Neural cell (in vitro differentiated cells): ENCODE measurements around the gene EPB42. TPM values are rescaled to one million over a fixed set of nuclear protein-coding genes. Genes with fewer than 3 reads are reported as not detected.

Source experiments
- H2AFZ ChIP-seq: fragments of 200-600, 300-800 bp; sonication (generic), shearing (Covaris generic); 2 replicates; pipeline ENCODE4 v1.6.0; 2014; ENCODE audit warnings: low read depth, mild to moderate bottlenecking, antibody characterized with exemption, low read length, moderate library complexity
- H3F3A ChIP-seq: fragments of 200-600 bp; shearing (Covaris generic); 2 replicates; pipeline ENCODE4 v1.6.1; 2016; ENCODE audit warnings: mild to moderate bottlenecking, moderate library complexity, mixed read lengths, antibody characterized with exemption, low read length; ENCODE audit not compliant: insufficient read depth, poor library complexity, severe bottlenecking
- H3K27ac ChIP-seq: fragments of 200-600, 300-800 bp; sonication (generic), shearing (Covaris generic); 2 replicates; pipeline ENCODE4 v1.5.1; 2014; ENCODE audit warnings: mild to moderate bottlenecking, low read length, moderate library complexity
- H3K27me3 ChIP-seq: fragments of 300-800, 200-600 bp; sonication (generic), shearing (Covaris generic); 2 replicates; pipeline ENCODE4 v1.6.0; 2014; ENCODE audit warnings: mild to moderate bottlenecking, low read depth, low read length, moderate library complexity; ENCODE audit not compliant: insufficient read depth
- H3K36me3 ChIP-seq: fragments of 300-800, 200-600 bp; sonication (generic), shearing (Covaris generic); 2 replicates; pipeline ENCODE4 v1.5.1; 2014; ENCODE audit warnings: mild to moderate bottlenecking, antibody characterized with exemption, low read length, moderate library complexity; ENCODE audit not compliant: insufficient read depth
- H3K4me2 ChIP-seq: fragments of 300-800, 200-600 bp; sonication (generic), shearing (Covaris generic); 2 replicates; pipeline ENCODE4 v1.6.0; 2014; ENCODE audit warnings: mild to moderate bottlenecking, low read length
- H3K4me3 ChIP-seq: fragments of 300-800, 200-600 bp; sonication (generic), shearing (Covaris generic); 2 replicates; pipeline ENCODE4 v1.5.1; 2014; ENCODE audit warnings: mild to moderate bottlenecking, low read length, moderate library complexity
- H3K79me2 ChIP-seq: fragments of 200-600 bp; shearing (Covaris generic); replicated peaks from 2 replicates; pipeline ENCODE4 v1.6.0; 2014; ENCODE audit warnings: mild to moderate bottlenecking, low read length, moderate library complexity; ENCODE audit not compliant: insufficient read depth
- H3K9ac ChIP-seq: fragments of 300-800, 200-600 bp; sonication (generic), shearing (Covaris generic); 2 replicates; pipeline ENCODE4 v1.6.1; 2016; ENCODE audit warnings: mild to moderate bottlenecking, low read length, mixed read lengths
- H3K9me2 ChIP-seq: fragments of 200-600 bp; shearing (Covaris generic); 2 replicates; pipeline ENCODE4 v1.6.1; 2016; ENCODE audit warnings: mild to moderate bottlenecking, low read length, mixed read lengths; ENCODE audit not compliant: insufficient read depth
- H3K9me3 ChIP-seq: fragments of 200-600, 300-800 bp; sonication (generic), shearing (Covaris generic); 2 replicates; pipeline ENCODE4 v1.6.1; 2016; ENCODE audit warnings: mild to moderate bottlenecking, mixed run types, low read length, moderate library complexity, mixed read lengths
- H4K20me1 ChIP-seq: fragments of 200-600 bp; shearing (Covaris generic); 2 replicates; pipeline ENCODE4 v1.6.1; 2016; ENCODE audit warnings: mild to moderate bottlenecking, mixed run types; ENCODE audit not compliant: insufficient read depth
- CTCF ChIP-seq: fragments of 450-650 bp; IDR thresholded peaks from 2 replicates; pipeline ENCODE4 v1.5.1; 2014; ENCODE audit warnings: antibody characterized with exemption, mild to moderate bottlenecking, moderate library complexity; ENCODE audit not compliant: poor library complexity, severe bottlenecking
- EP300 ChIP-seq: fragments of 450-650 bp; conservative IDR thresholded peaks from 2 replicates; pipeline ENCODE4 v1.6.1; 2014; ENCODE audit warnings: antibody characterized with exemption, mild to moderate bottlenecking, moderate library complexity; ENCODE audit not compliant: poor library complexity, severe bottlenecking
- EZH2 ChIP-seq: fragments of 200-600, 300-800 bp; shearing (Covaris generic), sonication (generic); IDR thresholded peaks from 2 replicates; pipeline ENCODE4 v1.6.1; 2014; ENCODE audit warnings: antibody characterized with exemption, low read length, borderline replicate concordance, mild to moderate bottlenecking; ENCODE audit not compliant: insufficient read depth, poor library complexity, severe bottlenecking
- MXI1 ChIP-seq: fragments of 450-650 bp; conservative IDR thresholded peaks from 2 replicates; pipeline ENCODE4 v1.6.1; 2014; ENCODE audit warnings: antibody characterized with exemption, mild to moderate bottlenecking; ENCODE audit not compliant: poor library complexity, severe bottlenecking
- POLR2AphosphoS5 ChIP-seq: IDR thresholded peaks from 2 replicates; pipeline ENCODE4 v1.6.1; 2012
- RAD21 ChIP-seq: fragments of 450-650 bp; conservative IDR thresholded peaks from 2 replicates; pipeline ENCODE4 v1.6.1; 2014; ENCODE audit warnings: antibody characterized with exemption, mild to moderate bottlenecking, moderate library complexity
- REST ChIP-seq: IDR thresholded peaks from 2 replicates; pipeline ENCODE4 v1.6.1; 2012; ENCODE audit warnings: borderline replicate concordance
- SMC3 ChIP-seq: fragments of 450-650 bp; conservative IDR thresholded peaks from 2 replicates; pipeline ENCODE4 v1.6.1; 2014; ENCODE audit warnings: antibody characterized with exemption, mild to moderate bottlenecking, moderate library complexity; ENCODE audit not compliant: poor library complexity
- TAF1 ChIP-seq: IDR thresholded peaks from 2 replicates; pipeline ENCODE4 v1.6.1; 2012; ENCODE audit warnings: low read depth
- polyA plus RNA-seq: library from polyadenylated mRNA; depleted of rRNA; stranded (reverse); fragments of >200 nt; gene quantifications from 2 replicates; pipeline ENCODE4 v1.2.3, GENCODE V29; 2014

Gene EPB42
- polyA plus RNA-seq, 1 donor from 2014 or later: not detected

GRCh38 chr15:43249699-43250203 is 28.9 kb upstream of the EPB42 start:
- no peak overlapping the region for H3K27ac ChIP-seq
- no peak overlapping the region for H3K4me3 ChIP-seq
- TF ChIP-seq EZH2: no peak
- TF ChIP-seq SMC3: no peak
- no peak for TF ChIP-seq RAD21
- TF ChIP-seq REST: no peak
- no peak for TF ChIP-seq POLR2AphosphoS5
- TF ChIP-seq EP300: no peak
- TF ChIP-seq CTCF: no peak
- TF ChIP-seq TAF1: no peak
- TF ChIP-seq MXI1: no peak
- no peaks in the 10 kb centered on the region for H3K9me3 ChIP-seq
- no peak overlapping the region for H3K9ac ChIP-seq
- H3K36me3 ChIP-seq: no peaks in the 10 kb centered on the region
- no peaks in the 10 kb centered on the region for H3F3A ChIP-seq
- H2AFZ ChIP-seq: no peak overlapping the region
- H3K4me2 ChIP-seq: no peak overlapping the region
- H4K20me1 ChIP-seq: no peaks in the 10 kb centered on the region
- no peaks in the 10 kb centered on the region for H3K79me2 ChIP-seq
- H3K9me2 ChIP-seq: no peaks in the 10 kb centered on the region
- H3K27me3 ChIP-seq: no peaks in the 10 kb centered on the region

DNA sequence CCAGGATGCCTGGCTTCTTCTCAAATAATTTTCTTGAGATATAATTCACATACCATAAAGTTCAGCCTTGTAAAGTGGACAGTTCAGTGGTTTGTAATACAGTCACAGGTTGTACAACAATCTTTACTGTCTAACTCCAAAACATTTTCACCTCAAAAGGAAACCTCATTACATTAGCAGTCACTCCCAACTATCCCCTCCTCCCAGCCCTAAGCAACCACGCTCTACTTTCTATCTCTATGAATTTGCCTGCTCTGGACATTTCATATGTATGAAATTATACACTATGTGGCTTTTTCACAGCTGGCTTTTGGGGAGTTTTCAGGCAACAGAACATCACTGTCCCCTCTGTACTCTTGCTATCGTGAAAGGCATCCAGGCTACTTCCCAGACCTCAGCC is 28.4 kb upstream of the EPB42 start:
- TF ChIP-seq POLR2AphosphoS5: no peak
- no peak for TF ChIP-seq RAD21
- TF ChIP-seq SMC3: no peak
- no peak for TF ChIP-seq MXI1
- TF ChIP-seq CTCF: no peak
- no peak for TF ChIP-seq EZH2
- no peak for TF ChIP-seq EP300
- TF ChIP-seq TAF1: no peak
- TF ChIP-seq REST: no peak
- Histone ChIP-seq H3K27ac (no peak overlapping the region), H3K79me2 (no peaks in the 10 kb centered on the region), H3K36me3 (no peaks in the 10 kb centered on the region), H3K4me2 (no peak overlapping the region), H3K9ac (no peak overlapping the region), H3K9me2 (no peaks in the 10 kb centered on the region), H3F3A (no peaks in the 10 kb centered on the region), H2AFZ (no peak overlapping the region), H4K20me1 (no peaks in the 10 kb centered on the region), H3K9me3 (no peaks in the 10 kb centered on the region), H3K27me3 (no peaks in the 10 kb centered on the region), H3K4me3 (no peak overlapping the region)
